NCI-H748 (cell line): Measurements from ENCODE around the gene SESN3.
"Not testable (repeated sequence)": the region's sequence is repeated elsewhere in the genome, so short reads cannot be mapped to it uniquely, and the experiment has no call there.

Experiments used
- DNase-seq: peaks from one replicate; lab custom pipeline; 2025; ENCODE audit not compliant: unreplicated experiment; lab: John Stamatoyannopoulos, UW

SESN3 gene

DNA sequence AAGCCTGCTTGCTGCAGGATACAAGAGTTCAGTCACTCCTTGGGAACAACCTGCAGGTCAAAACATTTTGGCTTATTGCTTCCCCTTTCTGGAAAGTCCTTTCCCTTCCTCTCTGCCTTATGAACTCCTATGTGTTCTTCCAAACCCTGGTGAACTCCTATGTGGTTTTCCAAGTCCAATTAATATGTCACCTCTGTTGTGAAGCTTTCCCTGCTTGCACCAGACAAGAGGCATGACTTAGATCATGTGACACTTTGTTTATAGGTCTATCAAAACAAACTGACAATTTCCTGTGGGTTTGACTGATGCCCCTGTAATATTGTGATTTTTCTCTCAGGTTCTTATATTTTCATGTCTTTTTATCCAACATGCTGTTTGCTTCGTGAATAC, 77.2 kb downstream of the SESN3 start:
- DNase-seq = no peak

- DNase-seq = no peak
Measured at GRCh38 chr11:95152876-95153856, 77.8 kb downstream of the SESN3 start.

- no peak for DNase-seq
Measured at GRCh38 chr11:95150956-95151684, 79.9 kb downstream of the SESN3 start.

- no peak for DNase-seq
Measured at GRCh38 chr11:95149651-95150364, 81.2 kb downstream of the SESN3 start.

- no peak for DNase-seq
Measured at GRCh38 chr11:95148938-95149337, 82.1 kb downstream of the SESN3 start.

GRCh38 chr11:95148406-95148805, 82.6 kb downstream of the SESN3 start:
- no peak for DNase-seq

GRCh38 chr11:95147364-95147905, 83.6 kb downstream of the SESN3 start:
- no peak for DNase-seq

- DNase-seq = peak; percentile 8
Measured at GRCh38 chr11:95145430-95146060, 85.5 kb downstream of the SESN3 start.

GRCh38 chr11:95144313-95145235, 86.4 kb downstream of the SESN3 start:
- DNase-seq = no peak

GRCh38 chr11:95143106-95143681, 87.8 kb downstream of the SESN3 start:
- DNase-seq = no peak

- DNase-seq = no peak
Measured at GRCh38 chr11:95142431-95142830, 88.6 kb downstream of the SESN3 start.

DNA sequence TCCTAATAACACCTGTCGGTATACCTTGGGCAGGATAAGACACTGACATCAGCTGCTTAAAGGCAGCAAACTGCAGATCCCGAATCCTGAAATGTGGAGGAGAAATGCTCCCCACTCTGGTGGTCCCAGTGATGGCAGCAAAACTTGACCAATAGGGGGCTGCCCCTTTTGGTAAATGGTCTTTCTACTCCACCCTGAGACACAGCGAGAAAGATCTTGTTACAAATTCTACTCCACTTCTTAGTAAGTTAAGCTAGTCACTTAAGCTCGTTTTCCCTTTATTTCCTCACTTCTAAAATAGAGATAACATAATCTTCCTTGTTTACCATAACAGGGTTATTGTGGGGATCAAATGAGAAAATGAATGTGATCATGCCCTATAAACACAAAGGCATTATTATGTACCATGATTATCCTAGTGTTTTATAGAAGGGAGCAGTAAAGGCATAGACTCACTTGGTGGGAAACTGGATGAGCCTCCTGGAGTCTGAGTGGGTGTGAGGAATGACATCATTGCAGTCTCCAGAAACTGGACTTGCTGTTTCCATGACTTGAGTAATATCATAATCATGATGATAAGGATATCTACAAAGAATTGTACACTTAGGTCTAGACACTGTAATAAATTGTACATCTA, 90.5 kb downstream of the SESN3 start:
- DNase-seq = no peak

GRCh38 chr11:95138448-95138847, 92.6 kb downstream of the SESN3 start:
- no peak for DNase-seq

DNA sequence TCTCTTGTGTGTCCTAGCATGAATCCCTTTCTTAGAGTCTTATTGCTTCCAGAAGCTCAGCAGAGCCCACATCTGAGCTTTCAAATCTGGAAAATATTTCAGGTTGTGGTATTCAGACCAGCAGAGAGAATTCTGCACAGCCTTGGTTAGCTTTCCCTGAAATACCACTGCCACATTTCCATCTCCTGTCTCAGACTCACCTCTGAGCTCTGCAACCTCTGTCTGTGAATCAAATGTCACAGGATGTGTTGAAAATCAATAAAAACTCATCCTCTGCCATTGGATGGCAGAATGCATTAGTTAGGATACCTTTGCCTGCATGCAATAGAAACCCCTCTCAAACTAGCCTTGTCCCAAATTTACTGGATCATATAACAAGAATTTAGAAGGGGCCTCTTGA, 93.7 kb downstream of the SESN3 start:
- DNase-seq = no peak

GRCh38 chr11:95136747-95137146, 94.3 kb downstream of the SESN3 start:
- not testable (repeated sequence) for DNase-seq

DNA sequence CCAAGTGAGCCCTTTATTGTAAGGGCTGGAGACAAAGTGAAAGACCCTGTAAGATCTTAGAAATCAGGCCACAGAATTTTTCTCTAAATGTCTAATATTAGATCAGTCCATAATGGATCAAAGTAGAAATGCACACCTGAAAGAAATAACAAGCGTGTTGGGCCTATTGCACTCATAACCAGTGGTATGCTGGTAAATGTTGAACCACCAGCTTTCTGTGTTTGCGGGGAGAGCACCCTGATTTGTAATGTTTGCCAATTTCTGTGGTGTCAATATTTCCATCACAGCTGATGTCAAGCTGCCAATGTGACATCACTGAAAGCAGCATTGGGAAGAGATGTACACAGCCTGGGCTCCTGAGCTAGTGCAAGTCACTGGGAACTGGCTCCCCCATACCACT, 95.1 kb downstream of the SESN3 start:
- DNase-seq = no peak

DNA sequence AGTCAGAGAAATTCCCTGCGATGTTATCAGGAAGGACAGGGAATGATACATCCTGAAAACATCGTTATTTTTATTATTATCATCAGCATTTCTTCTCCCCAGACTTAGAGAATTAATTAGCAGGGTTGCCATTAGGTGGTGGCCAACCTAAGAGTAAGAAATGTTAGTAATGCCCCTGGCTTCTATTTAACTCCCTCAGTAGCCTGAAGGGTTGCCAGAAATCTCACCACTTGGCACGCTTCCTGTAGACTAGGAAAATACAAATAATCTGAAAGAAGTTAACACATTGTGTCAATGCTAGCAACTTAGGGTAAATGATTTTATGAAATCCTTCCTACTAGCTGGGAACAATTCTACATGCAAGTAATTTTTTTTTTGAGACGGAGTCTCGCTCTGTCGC, 95.8 kb downstream of the SESN3 start:
- DNase-seq = no peak

DNA sequence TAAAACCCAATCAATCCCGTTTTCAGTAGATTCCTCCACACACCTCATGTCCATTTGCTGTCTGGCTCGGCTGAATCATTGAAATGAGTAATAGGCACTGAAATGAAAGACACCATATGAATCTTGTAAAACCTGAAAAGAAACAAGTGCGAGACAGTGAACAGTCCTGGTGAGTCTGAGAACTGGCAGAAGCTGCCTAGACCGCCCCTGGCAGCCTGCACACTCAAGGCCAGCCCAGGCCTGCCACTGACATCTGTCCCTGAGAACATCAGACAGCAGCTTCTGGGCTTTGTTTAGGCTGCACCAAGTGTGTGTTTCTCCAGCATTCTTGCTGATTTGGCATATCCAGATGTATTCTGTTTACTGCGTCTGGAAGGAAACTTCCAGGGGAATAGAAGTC, 96.5 kb downstream of the SESN3 start:
- DNase-seq = no peak

- DNase-seq = peak; percentile 15
Measured at GRCh38 chr11:95132956-95133355, 98.0 kb downstream of the SESN3 start.
